ENCODE results near the gene TTYH1.

TTYH1 gene

GRCh38 chr19:54424201-54424600 lies 8.9 kb downstream of the TTYH1 start:
- no peak for DNase-seq
- no peak for ATAC-seq

- DNase-seq (no peak), ATAC-seq (no peak)
Observed at GRCh38 chr19:54424660-54425381, 9.6 kb downstream of the TTYH1 start.

GRCh38 chr19:54425382-54425723 lies 10.1 kb downstream of the TTYH1 start:
- no peak for ATAC-seq
- no peak for DNase-seq

- DNase-seq (no peak), ATAC-seq (no peak)
Observed at GRCh38 chr19:54426291-54426931, 11.1 kb downstream of the TTYH1 start.

GRCh38 chr19:54427586-54427985 lies 12.3 kb downstream of the TTYH1 start:
- DNase-seq (no peak), ATAC-seq (no peak)

- DNase-seq (no peak), ATAC-seq (no peak)
Observed at GRCh38 chr19:54428323-54429175, 13.3 kb downstream of the TTYH1 start.

GRCh38 chr19:54429176-54429495 lies 13.9 kb downstream of the TTYH1 start:
- DNase-seq (no peak), ATAC-seq (no peak)

GRCh38 chr19:54429545-54430227 lies 14.4 kb downstream of the TTYH1 start:
- ATAC-seq: no peak
- no peak for DNase-seq

GRCh38 chr19:54430306-54431254 lies 15.3 kb downstream of the TTYH1 start:
- DNase-seq (peak; percentile 69), ATAC-seq (peak; percentile 57)

- ATAC-seq (no peak), DNase-seq (no peak)
Observed at GRCh38 chr19:54431255-54431838, 16.1 kb downstream of the TTYH1 start.

- DNase-seq (no peak), ATAC-seq (no peak)
Observed at GRCh38 chr19:54432144-54432738, 17.0 kb downstream of the TTYH1 start.

- DNase-seq (no peak), ATAC-seq (no peak)
Observed at GRCh38 chr19:54433697-54434096, 18.4 kb downstream of the TTYH1 start.

- DNase-seq (no peak), ATAC-seq (no peak)
Observed at GRCh38 chr19:54434112-54434872, 19.0 kb downstream of the TTYH1 start.

GRCh38 chr19:54434873-54435214 lies 19.6 kb downstream of the TTYH1 start:
- no peak for DNase-seq
- no peak for ATAC-seq

GRCh38 chr19:54435551-54436016 lies 20.3 kb downstream of the TTYH1 start:
- ATAC-seq (no peak), DNase-seq (no peak)

- DNase-seq (no peak), ATAC-seq (no peak)
Observed at GRCh38 chr19:54436031-54436523, 20.8 kb downstream of the TTYH1 start.

GRCh38 chr19:54436628-54437252 lies 21.5 kb downstream of the TTYH1 start:
- ATAC-seq (no peak), DNase-seq (no peak)

- ATAC-seq (peak; percentile 76), DNase-seq (peak; percentile 46)
Observed at GRCh38 chr19:54439174-54439851, 24.0 kb downstream of the TTYH1 start.

- DNase-seq: no peak
- ATAC-seq: no peak
Observed at GRCh38 chr19:54440641-54441040, 25.4 kb downstream of the TTYH1 start.
